Endometrial microvascular endothelial cells (primary cell): ENCODE measurements around the gene SKP2. TPM values are rescaled to one million over a fixed set of nuclear protein-coding genes. Genes with fewer than 3 reads are reported as not detected.

Source experiments
- total RNA-seq: library from RNA; depleted of rRNA; stranded (reverse); fragments of >200 nt; gene quantifications from one replicate; pipeline ENCODE4 v1.2.3, GENCODE V29; 2015; ENCODE audit errors: inconsistent ontology term

SKP2 gene
- total RNA-seq, 1 donor from 2014 or later = 39.8 TPM

Other genes with a start within 250 kb of the SKP2 start
- not detected for gene CAPSL, start 213.5 kb upstream of the SKP2 start, total RNA-seq
- gene UGT3A1, start 160.7 kb upstream of the SKP2 start, total RNA-seq = not detected
- not detected for gene UGT3A2, start 85.2 kb upstream of the SKP2 start, total RNA-seq
- gene LMBRD2, start 224 bp upstream of the SKP2 start, total RNA-seq = 7.7 TPM
- 21.9 TPM for gene NADK2, start 89.8 kb downstream of the SKP2 start, total RNA-seq
- gene RANBP3L, start 149.8 kb downstream of the SKP2 start, total RNA-seq = not detected